ENCODE measurements around the gene SOHLH2.

SOHLH2 gene, protein sequence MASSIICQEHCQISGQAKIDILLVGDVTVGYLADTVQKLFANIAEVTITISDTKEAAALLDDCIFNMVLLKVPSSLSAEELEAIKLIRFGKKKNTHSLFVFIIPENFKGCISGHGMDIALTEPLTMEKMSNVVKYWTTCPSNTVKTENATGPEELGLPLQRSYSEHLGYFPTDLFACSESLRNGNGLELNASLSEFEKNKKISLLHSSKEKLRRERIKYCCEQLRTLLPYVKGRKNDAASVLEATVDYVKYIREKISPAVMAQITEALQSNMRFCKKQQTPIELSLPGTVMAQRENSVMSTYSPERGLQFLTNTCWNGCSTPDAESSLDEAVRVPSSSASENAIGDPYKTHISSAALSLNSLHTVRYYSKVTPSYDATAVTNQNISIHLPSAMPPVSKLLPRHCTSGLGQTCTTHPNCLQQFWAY

DNA sequence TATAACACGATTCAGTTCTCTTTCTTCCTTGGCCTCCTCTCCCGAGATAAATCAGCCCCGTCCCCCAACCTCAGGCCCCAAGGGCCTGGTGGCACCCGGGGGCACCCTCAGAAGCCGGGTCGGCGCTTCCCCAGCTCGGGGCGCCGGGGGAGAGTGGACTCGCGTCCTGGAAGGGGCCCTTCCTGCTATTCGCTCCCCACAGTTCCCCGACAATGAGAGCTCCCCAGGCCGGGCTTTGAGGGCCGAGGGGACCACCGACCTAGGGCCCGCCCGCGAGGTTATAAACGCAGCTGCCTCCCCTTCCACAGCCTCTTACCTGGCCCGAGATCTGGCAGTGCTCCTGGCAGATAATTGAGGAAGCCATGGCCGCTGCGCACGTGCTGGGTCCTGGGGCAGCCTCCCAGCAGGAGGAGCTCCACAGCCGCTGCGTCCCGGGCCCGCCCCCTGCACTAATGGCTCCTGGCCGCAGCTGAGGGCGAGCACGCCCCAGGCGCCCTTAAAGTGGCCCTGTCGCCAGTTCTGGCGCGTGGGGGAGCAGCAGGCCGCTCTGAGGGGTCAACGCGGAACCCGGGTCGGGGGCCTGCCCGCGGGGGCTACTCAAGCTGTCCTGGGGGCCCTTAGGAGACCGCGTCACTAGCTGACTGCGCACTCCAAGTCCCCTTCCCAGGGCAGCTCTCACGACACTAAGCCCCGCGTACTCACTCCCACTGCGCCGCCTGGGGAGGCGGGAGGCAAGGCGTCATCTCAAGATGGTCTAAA lies at the start of gene SOHLH2:
Gene SOHLH2, minus strand, starts transcription at position 394 of the 759 bp plus-strand sequence. Its CDS starts 30 bp downstream, at position 364.
- Histone ChIP-seq H2AFZ (ENCODE audit: low read length, unreplicated experiment) (no peak within 1 kb of the TSS), H3K27me3 (ENCODE audit: insufficient read depth, low read length) (no peaks in the 10 kb centered on the region), H3K4me1 (ENCODE audit: control insufficient read depth, insufficient read depth, low read length, unreplicated experiment) (no peaks in the 10 kb centered on the region), H3K36me3 (ENCODE audit: insufficient read depth, low read length) (no peaks in the 10 kb centered on the region), H3K79me2 (ENCODE audit: control insufficient read depth, insufficient read depth, low read length, unreplicated experiment) (no peaks in the 10 kb centered on the region), H3K27ac (ENCODE audit: low read depth, low read length) (no peak within 1 kb of the TSS), H3K4me3 (ENCODE audit: low read depth, low read length) (no peak within 1 kb of the TSS)

GRCh38 chr13:36261976-36262375 lies 47.6 kb upstream of the SOHLH2 start:
- Histone ChIP-seq H2AFZ (ENCODE audit: low read length, unreplicated experiment) (no peak overlapping the region), H3K4me1 (ENCODE audit: control insufficient read depth, insufficient read depth, low read length, unreplicated experiment) (peaks cover 13% of the 10 kb centered on the region), H3K27me3 (ENCODE audit: insufficient read depth, low read length) (no peaks in the 10 kb centered on the region), H3K36me3 (ENCODE audit: insufficient read depth, low read length) (no peaks in the 10 kb centered on the region), H3K4me3 (ENCODE audit: low read depth, low read length) (no peak overlapping the region), H3K27ac (ENCODE audit: low read depth, low read length) (no peak overlapping the region; the same call in 1 of the 2 replicates), H3K79me2 (ENCODE audit: control insufficient read depth, insufficient read depth, low read length, unreplicated experiment) (no peaks in the 10 kb centered on the region)

DNA sequence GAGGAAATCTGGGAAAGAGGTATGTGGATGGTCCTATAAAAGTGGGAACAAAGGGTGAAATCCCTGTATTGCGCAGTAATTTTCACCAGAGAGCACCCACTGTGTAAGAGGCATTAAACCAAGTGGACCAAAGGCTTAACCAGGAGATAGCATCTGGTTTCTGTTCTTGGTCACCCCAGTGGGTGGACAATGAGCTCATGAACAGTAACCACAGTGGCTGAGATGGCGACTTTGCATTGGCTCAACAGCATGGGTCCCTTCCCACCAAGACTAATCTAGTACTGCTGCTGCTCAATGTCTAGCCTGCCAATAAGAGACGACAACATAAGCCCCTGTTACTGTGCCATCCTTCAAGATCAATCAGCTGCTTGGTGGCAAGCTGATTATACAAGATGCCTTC lies 46.7 kb upstream of the SOHLH2 start:
- no peak overlapping the region for H3K27ac ChIP-seq (ENCODE audit: low read depth, low read length)
- no peaks in the 10 kb centered on the region for H3K79me2 ChIP-seq (ENCODE audit: control insufficient read depth, insufficient read depth, low read length, unreplicated experiment)
- H2AFZ ChIP-seq (ENCODE audit: low read length, unreplicated experiment): no peak overlapping the region
- H3K4me1 ChIP-seq (ENCODE audit: control insufficient read depth, insufficient read depth, low read length, unreplicated experiment): peaks cover 13% of the 10 kb centered on the region
- no peaks in the 10 kb centered on the region for H3K27me3 ChIP-seq (ENCODE audit: insufficient read depth, low read length)
- H3K36me3 ChIP-seq (ENCODE audit: insufficient read depth, low read length): no peaks in the 10 kb centered on the region
- H3K4me3 ChIP-seq (ENCODE audit: low read depth, low read length): no peak overlapping the region

- Histone ChIP-seq H3K36me3 (ENCODE audit: insufficient read depth, low read length) (no peaks in the 10 kb centered on the region), H3K4me3 (ENCODE audit: low read depth, low read length) (no peak overlapping the region), H3K27ac (ENCODE audit: low read depth, low read length) (no peak overlapping the region), H2AFZ (ENCODE audit: low read length, unreplicated experiment) (no peak overlapping the region), H3K79me2 (ENCODE audit: control insufficient read depth, insufficient read depth, low read length, unreplicated experiment) (no peaks in the 10 kb centered on the region), H3K27me3 (ENCODE audit: insufficient read depth, low read length) (no peaks in the 10 kb centered on the region), H3K4me1 (ENCODE audit: control insufficient read depth, insufficient read depth, low read length, unreplicated experiment) (peaks cover 13% of the 10 kb centered on the region)
Observed at GRCh38 chr13:36259361-36260137, 45.2 kb upstream of the SOHLH2 start.

DNA sequence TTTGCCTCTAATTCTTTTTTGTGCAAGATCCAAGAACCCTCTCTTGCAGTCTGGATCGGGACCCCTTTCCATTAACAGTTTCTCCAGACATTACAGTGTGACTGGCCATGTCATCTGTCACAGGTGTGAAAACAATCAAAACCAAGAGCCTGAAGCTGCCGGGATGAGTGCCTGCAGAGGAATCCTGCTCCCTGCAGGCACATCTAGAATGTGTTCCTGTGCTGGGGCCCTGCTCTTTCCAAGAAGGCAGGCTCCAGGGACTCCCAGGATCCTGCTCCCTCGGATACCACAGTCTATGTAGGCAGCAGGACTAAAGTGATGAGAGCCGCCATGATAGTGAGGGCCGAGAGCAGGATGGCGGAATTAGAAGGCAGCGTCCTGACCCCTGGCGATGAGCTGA lies 44.5 kb upstream of the SOHLH2 start:
- no peaks in the 10 kb centered on the region for H3K36me3 ChIP-seq (ENCODE audit: insufficient read depth, low read length)
- H3K4me3 ChIP-seq (ENCODE audit: low read depth, low read length): no peak overlapping the region
- no peaks in the 10 kb centered on the region for H3K79me2 ChIP-seq (ENCODE audit: control insufficient read depth, insufficient read depth, low read length, unreplicated experiment)
- H3K27ac ChIP-seq (ENCODE audit: low read depth, low read length): no peak overlapping the region
- peaks cover 13% of the 10 kb centered on the region for H3K4me1 ChIP-seq (ENCODE audit: control insufficient read depth, insufficient read depth, low read length, unreplicated experiment)
- no peak overlapping the region for H2AFZ ChIP-seq (ENCODE audit: low read length, unreplicated experiment)
- no peaks in the 10 kb centered on the region for H3K27me3 ChIP-seq (ENCODE audit: insufficient read depth, low read length)

- peaks cover 6% of the 10 kb centered on the region for H3K36me3 ChIP-seq (ENCODE audit: insufficient read depth, low read length)
- peaks cover 11% of the 10 kb centered on the region for H3K4me1 ChIP-seq (ENCODE audit: control insufficient read depth, insufficient read depth, low read length, unreplicated experiment)
- no peaks in the 10 kb centered on the region for H3K27me3 ChIP-seq (ENCODE audit: insufficient read depth, low read length)
- no peak overlapping the region for H3K4me3 ChIP-seq (ENCODE audit: low read depth, low read length)
- H3K79me2 ChIP-seq (ENCODE audit: control insufficient read depth, insufficient read depth, low read length, unreplicated experiment): no peaks in the 10 kb centered on the region
- no peak overlapping the region for H3K27ac ChIP-seq (ENCODE audit: low read depth, low read length)
- H2AFZ ChIP-seq (ENCODE audit: low read length, unreplicated experiment): no peak overlapping the region
Observed at GRCh38 chr13:36251526-36251925, 37.2 kb upstream of the SOHLH2 start.

DNA sequence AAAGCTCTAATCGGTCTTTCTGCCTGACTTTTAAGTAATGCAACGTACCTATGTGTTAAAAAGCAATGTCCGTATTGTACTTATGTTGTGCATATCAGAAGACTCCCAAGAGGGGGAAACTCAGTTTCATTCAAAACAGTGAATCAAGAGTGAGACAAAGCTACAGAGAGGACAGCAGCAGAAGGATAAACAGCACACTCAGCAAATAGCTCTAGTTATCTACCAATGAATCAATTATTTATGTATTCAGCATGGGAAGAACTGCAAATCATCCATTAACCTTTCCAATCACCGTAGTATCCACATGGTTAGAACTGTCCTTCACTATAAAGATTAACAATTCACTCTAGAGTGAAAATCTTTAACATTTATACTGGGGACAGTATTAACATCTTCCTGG lies 36.7 kb upstream of the SOHLH2 start:
- Histone ChIP-seq H3K27me3 (ENCODE audit: insufficient read depth, low read length) (no peaks in the 10 kb centered on the region), H3K4me3 (ENCODE audit: low read depth, low read length) (peak overlapping the region; percentile 23; the same call in 1 of the 2 replicates), H3K4me1 (ENCODE audit: control insufficient read depth, insufficient read depth, low read length, unreplicated experiment) (peaks cover 11% of the 10 kb centered on the region), H3K36me3 (ENCODE audit: insufficient read depth, low read length) (peaks cover 6% of the 10 kb centered on the region), H2AFZ (ENCODE audit: low read length, unreplicated experiment) (no peak overlapping the region), H3K27ac (ENCODE audit: low read depth, low read length) (no peak overlapping the region), H3K79me2 (ENCODE audit: control insufficient read depth, insufficient read depth, low read length, unreplicated experiment) (no peaks in the 10 kb centered on the region)

DNA sequence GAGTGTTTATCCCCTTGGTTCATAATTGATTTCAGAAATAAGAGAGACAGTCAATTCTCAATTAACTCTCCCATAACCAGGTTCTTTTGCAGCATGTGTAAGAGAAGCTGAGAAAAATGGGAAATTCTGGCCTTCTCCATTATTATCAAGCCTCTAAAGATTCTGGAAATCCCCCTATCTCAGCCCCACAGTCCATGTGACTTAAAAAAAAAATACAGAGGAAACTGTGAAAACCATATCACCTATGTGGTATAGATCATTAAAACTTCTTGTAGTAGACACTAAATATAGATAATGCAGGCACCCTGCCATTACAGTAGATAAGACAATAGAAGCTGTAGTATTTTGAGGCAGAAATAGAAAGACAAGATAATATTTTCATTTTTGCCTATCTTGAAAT lies 34.3 kb upstream of the SOHLH2 start:
- no peaks in the 10 kb centered on the region for H3K79me2 ChIP-seq (ENCODE audit: control insufficient read depth, insufficient read depth, low read length, unreplicated experiment)
- H3K4me3 ChIP-seq (ENCODE audit: low read depth, low read length): no peak overlapping the region
- H3K27ac ChIP-seq (ENCODE audit: low read depth, low read length): no peak overlapping the region
- peaks cover 10% of the 10 kb centered on the region for H3K36me3 ChIP-seq (ENCODE audit: insufficient read depth, low read length)
- peaks cover 11% of the 10 kb centered on the region for H3K4me1 ChIP-seq (ENCODE audit: control insufficient read depth, insufficient read depth, low read length, unreplicated experiment)
- no peak overlapping the region for H2AFZ ChIP-seq (ENCODE audit: low read length, unreplicated experiment)
- H3K27me3 ChIP-seq (ENCODE audit: insufficient read depth, low read length): no peaks in the 10 kb centered on the region

DNA sequence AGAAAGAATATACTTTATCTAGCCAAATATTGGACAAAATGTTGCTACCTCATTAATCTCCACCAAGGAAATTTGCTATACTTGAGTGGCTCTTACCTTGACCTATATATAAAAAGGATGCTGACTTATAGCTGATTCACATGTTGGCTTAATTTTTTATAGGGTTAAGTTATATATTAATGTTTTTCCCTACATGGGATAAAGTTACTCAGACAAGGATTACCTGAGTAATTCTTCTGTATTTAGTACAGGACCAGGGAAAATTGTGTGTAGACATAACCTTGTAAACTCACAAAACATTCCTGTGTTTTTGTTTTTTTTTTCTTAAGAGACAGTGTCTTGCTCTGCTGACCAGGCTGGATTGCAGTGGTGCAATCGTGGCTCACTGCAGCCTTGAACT lies 30.6 kb upstream of the SOHLH2 start:
- no peak overlapping the region for H3K27ac ChIP-seq (ENCODE audit: low read depth, low read length)
- no peaks in the 10 kb centered on the region for H3K4me1 ChIP-seq (ENCODE audit: control insufficient read depth, insufficient read depth, low read length, unreplicated experiment)
- H3K4me3 ChIP-seq (ENCODE audit: low read depth, low read length): no peak overlapping the region
- peaks cover 10% of the 10 kb centered on the region for H3K36me3 ChIP-seq (ENCODE audit: insufficient read depth, low read length)
- no peak overlapping the region for H2AFZ ChIP-seq (ENCODE audit: low read length, unreplicated experiment)
- H3K27me3 ChIP-seq (ENCODE audit: insufficient read depth, low read length): no peaks in the 10 kb centered on the region
- no peaks in the 10 kb centered on the region for H3K79me2 ChIP-seq (ENCODE audit: control insufficient read depth, insufficient read depth, low read length, unreplicated experiment)

GRCh38 chr13:36244073-36244472 lies 29.7 kb upstream of the SOHLH2 start:
- Histone ChIP-seq H3K27me3 (ENCODE audit: insufficient read depth, low read length) (no peaks in the 10 kb centered on the region), H3K27ac (ENCODE audit: low read depth, low read length) (no peak overlapping the region), H3K4me1 (ENCODE audit: control insufficient read depth, insufficient read depth, low read length, unreplicated experiment) (no peaks in the 10 kb centered on the region), H3K4me3 (ENCODE audit: low read depth, low read length) (no peak overlapping the region), H2AFZ (ENCODE audit: low read length, unreplicated experiment) (no peak overlapping the region), H3K79me2 (ENCODE audit: control insufficient read depth, insufficient read depth, low read length, unreplicated experiment) (no peaks in the 10 kb centered on the region), H3K36me3 (ENCODE audit: insufficient read depth, low read length) (peaks cover 10% of the 10 kb centered on the region)

All from ACC112 (cell line).